ENCODE data around the gene FAU.

The FAU gene

GRCh38 chr11:65121865-65122696 is at the start of gene FAU, which contains the start of gene MRPL49:
Gene FAU, minus strand, starts transcription at chr11:65122134. Its CDS starts 321 bp downstream, at chr11:65121813.
Gene MRPL49, plus strand, starts transcription at chr11:65122321. Its CDS starts 26 bp downstream, at chr11:65122347.
- Mint-ChIP-seq H3K36me3 (ENCODE audit: low read depth) (peaks cover 92% of the 10 kb centered on the region), H3K9me3 (no peaks in the 10 kb centered on the region), H3K4me3 (peak within 1 kb of the TSS; percentile 100), H3K27ac (peak within 1 kb of the TSS; percentile 98), H3K4me1 (ENCODE audit: low read depth) (peaks cover 52% of the 10 kb centered on the region), H3K27me3 (no peaks in the 10 kb centered on the region)
- DNase-seq = peak; percentile 98

GRCh38 chr11:65170058-65170534 is 48.2 kb upstream of the FAU start, which contains the start of gene SPDYC:
Gene SPDYC, plus strand, starts transcription at chr11:65170233. Its CDS starts 1,125 bp downstream, at chr11:65171358.
- no peaks in the 10 kb centered on the region for H3K27me3 Mint-ChIP-seq
- H3K27ac Mint-ChIP-seq = peak within 1 kb of the TSS; percentile 16
- H3K36me3 Mint-ChIP-seq (ENCODE audit: low read depth) = no peaks in the 10 kb centered on the region
- DNase-seq = no peak
- peaks cover 5% of the 10 kb centered on the region for H3K4me1 Mint-ChIP-seq (ENCODE audit: low read depth)
- H3K9me3 Mint-ChIP-seq = no peaks in the 10 kb centered on the region
- H3K4me3 Mint-ChIP-seq = no peak within 1 kb of the TSS

- H3K4me3 Mint-ChIP-seq = no peak overlapping the region
Observed at GRCh38 chr11:65169164-65169641, 47.3 kb upstream of the FAU start.

GRCh38 chr11:65167656-65168055 is 45.7 kb upstream of the FAU start:
- Mint-ChIP-seq H3K4me3 (no peak overlapping the region), H3K4me1 (ENCODE audit: low read depth) (peaks cover 5% of the 10 kb centered on the region), H3K36me3 (ENCODE audit: low read depth) (no peaks in the 10 kb centered on the region), H3K27ac (no peak overlapping the region), H3K9me3 (no peaks in the 10 kb centered on the region), H3K27me3 (no peaks in the 10 kb centered on the region)
- no peak for DNase-seq

More at GRCh38 chr11:65169164-65169641, 47.3 kb upstream of the FAU start:
- Mint-ChIP-seq H3K4me1 (ENCODE audit: low read depth) (peaks cover 5% of the 10 kb centered on the region), H3K36me3 (ENCODE audit: low read depth) (no peaks in the 10 kb centered on the region), H3K27me3 (no peaks in the 10 kb centered on the region), H3K9me3 (no peaks in the 10 kb centered on the region), H3K27ac (peak overlapping the region; percentile 16)
- DNase-seq = no peak

GRCh38 chr11:65166893-65167292 is 45.0 kb upstream of the FAU start:
- no peaks in the 10 kb centered on the region for H3K27me3 Mint-ChIP-seq
- H3K4me1 Mint-ChIP-seq (ENCODE audit: low read depth) = peaks cover 5% of the 10 kb centered on the region
- H3K36me3 Mint-ChIP-seq (ENCODE audit: low read depth) = no peaks in the 10 kb centered on the region
- H3K4me3 Mint-ChIP-seq = no peak overlapping the region
- H3K27ac Mint-ChIP-seq = no peak overlapping the region
- no peak for DNase-seq
- no peaks in the 10 kb centered on the region for H3K9me3 Mint-ChIP-seq

GRCh38 chr11:65165410-65166317 is 43.7 kb upstream of the FAU start:
- no peaks in the 10 kb centered on the region for H3K27me3 Mint-ChIP-seq
- no peak overlapping the region for H3K4me3 Mint-ChIP-seq
- no peaks in the 10 kb centered on the region for H3K9me3 Mint-ChIP-seq
- peaks cover 5% of the 10 kb centered on the region for H3K4me1 Mint-ChIP-seq (ENCODE audit: low read depth)
- DNase-seq = no peak
- H3K27ac Mint-ChIP-seq = no peak overlapping the region
- H3K36me3 Mint-ChIP-seq (ENCODE audit: low read depth) = no peaks in the 10 kb centered on the region

GRCh38 chr11:65163684-65164083 is 41.8 kb upstream of the FAU start:
- H3K27ac Mint-ChIP-seq = no peak overlapping the region
- H3K27me3 Mint-ChIP-seq = peaks cover 4% of the 10 kb centered on the region
- no peak overlapping the region for H3K4me3 Mint-ChIP-seq
- no peak for DNase-seq
- H3K36me3 Mint-ChIP-seq (ENCODE audit: low read depth) = no peaks in the 10 kb centered on the region
- no peaks in the 10 kb centered on the region for H3K4me1 Mint-ChIP-seq (ENCODE audit: low read depth)
- H3K9me3 Mint-ChIP-seq = no peaks in the 10 kb centered on the region

GRCh38 chr11:65160643-65161042 is 38.7 kb upstream of the FAU start:
- H3K27me3 Mint-ChIP-seq = peaks cover 4% of the 10 kb centered on the region
- H3K27ac Mint-ChIP-seq = no peak overlapping the region
- no peak for DNase-seq
- H3K36me3 Mint-ChIP-seq (ENCODE audit: low read depth) = no peaks in the 10 kb centered on the region
- H3K9me3 Mint-ChIP-seq = no peaks in the 10 kb centered on the region
- H3K4me1 Mint-ChIP-seq (ENCODE audit: low read depth) = no peaks in the 10 kb centered on the region
- no peak overlapping the region for H3K4me3 Mint-ChIP-seq

GRCh38 chr11:65159012-65159411 is 37.1 kb upstream of the FAU start:
- Mint-ChIP-seq H3K36me3 (ENCODE audit: low read depth) (no peaks in the 10 kb centered on the region), H3K9me3 (no peaks in the 10 kb centered on the region), H3K4me1 (ENCODE audit: low read depth) (no peaks in the 10 kb centered on the region), H3K27me3 (peaks cover 4% of the 10 kb centered on the region), H3K27ac (no peak overlapping the region), H3K4me3 (no peak overlapping the region)
- DNase-seq = no peak

- H3K36me3 Mint-ChIP-seq (ENCODE audit: low read depth) = no peaks in the 10 kb centered on the region
- H3K9me3 Mint-ChIP-seq = no peaks in the 10 kb centered on the region
- DNase-seq = no peak
- H3K4me3 Mint-ChIP-seq = no peak overlapping the region
- H3K27me3 Mint-ChIP-seq = peaks cover 4% of the 10 kb centered on the region
- no peak overlapping the region for H3K27ac Mint-ChIP-seq
- H3K4me1 Mint-ChIP-seq (ENCODE audit: low read depth) = no peaks in the 10 kb centered on the region
Observed at GRCh38 chr11:65157336-65157735, 35.4 kb upstream of the FAU start.

- Mint-ChIP-seq H3K4me3 (no peak overlapping the region), H3K27ac (no peak overlapping the region), H3K36me3 (ENCODE audit: low read depth) (no peaks in the 10 kb centered on the region), H3K27me3 (peaks cover 4% of the 10 kb centered on the region), H3K4me1 (ENCODE audit: low read depth) (peaks cover 2% of the 10 kb centered on the region), H3K9me3 (no peaks in the 10 kb centered on the region)
- no peak for DNase-seq
Observed at GRCh38 chr11:65156926-65157325, 35.0 kb upstream of the FAU start.

- H3K27ac Mint-ChIP-seq = no peak overlapping the region
- peaks cover 5% of the 10 kb centered on the region for H3K27me3 Mint-ChIP-seq
- no peaks in the 10 kb centered on the region for H3K9me3 Mint-ChIP-seq
- H3K4me3 Mint-ChIP-seq = no peak overlapping the region
- peaks cover 2% of the 10 kb centered on the region for H3K4me1 Mint-ChIP-seq (ENCODE audit: low read depth)
- no peaks in the 10 kb centered on the region for H3K36me3 Mint-ChIP-seq (ENCODE audit: low read depth)
- no peak for DNase-seq
Observed at GRCh38 chr11:65156256-65156655, 34.3 kb upstream of the FAU start.

- Mint-ChIP-seq H3K27me3 (peaks cover 11% of the 10 kb centered on the region), H3K27ac (no peak overlapping the region), H3K36me3 (ENCODE audit: low read depth) (no peaks in the 10 kb centered on the region), H3K4me3 (no peak overlapping the region), H3K4me1 (ENCODE audit: low read depth) (peaks cover 7% of the 10 kb centered on the region), H3K9me3 (no peaks in the 10 kb centered on the region)
- DNase-seq = no peak
Observed at GRCh38 chr11:65152122-65152521, 30.2 kb upstream of the FAU start.

- no peak overlapping the region for H3K27ac Mint-ChIP-seq
- DNase-seq = no peak
- no peaks in the 10 kb centered on the region for H3K36me3 Mint-ChIP-seq (ENCODE audit: low read depth)
- peaks cover 11% of the 10 kb centered on the region for H3K27me3 Mint-ChIP-seq
- no peaks in the 10 kb centered on the region for H3K9me3 Mint-ChIP-seq
- H3K4me3 Mint-ChIP-seq = no peak overlapping the region
- H3K4me1 Mint-ChIP-seq (ENCODE audit: low read depth) = peaks cover 7% of the 10 kb centered on the region
Observed at GRCh38 chr11:65151331-65151899, 29.5 kb upstream of the FAU start.
